Measurements from ENCODE around the gene HOOK1. TPM values are rescaled to one million over a fixed set of nuclear protein-coding genes. Genes with fewer than 3 reads are reported as not detected.

Gene HOOK1
- total RNA-seq, 1 experiment from 2014 or later = 42.0 TPM

GRCh38 chr1:59831529-59831928, 16.8 kb downstream of the HOOK1 start:
- Histone ChIP-seq H2BK12ac (ENCODE audit: insufficient read length, low read depth, low read length) (no peak overlapping the region), H3K79me1 (ENCODE audit: insufficient read depth, low read depth, low read length, poor library complexity, severe bottlenecking) (no peaks in the 10 kb centered on the region), H2BK5ac (ENCODE audit: insufficient read length, low read length) (no peak overlapping the region), H3T11ph (ENCODE audit: low read length) (no peak overlapping the region), H3K4me2 (ENCODE audit: insufficient read depth, insufficient read length, low read length) (no peak overlapping the region), H4K91ac (ENCODE audit: insufficient read length, low read depth, low read length) (no peak overlapping the region), H2BK120ac (ENCODE audit: low read depth, low read length, poor library complexity, severe bottlenecking) (no peak overlapping the region), H3K14ac (ENCODE audit: insufficient read depth, low read length) (no peak overlapping the region), H2BK15ac (ENCODE audit: low read depth, low read length) (no peak overlapping the region), H3K18ac (ENCODE audit: insufficient read length, low read depth, low read length) (no peak overlapping the region), H4K20me1 (ENCODE audit: control insufficient read depth, insufficient read depth, insufficient read length) (no peaks in the 10 kb centered on the region), H3K56ac (ENCODE audit: insufficient read length, low read depth, low read length) (no peak overlapping the region), H2AFZ (ENCODE audit: low read length) (no peak overlapping the region), H3K23ac (ENCODE audit: insufficient read length, low read depth, low read length) (no peak overlapping the region), H3K9ac (ENCODE audit: extremely low read depth, insufficient read length, low read length) (no peak overlapping the region), H2BK20ac (ENCODE audit: low read depth, low read length, poor library complexity, severe bottlenecking) (no peak overlapping the region), H4K8ac (replicated peaks; ENCODE audit: insufficient read length, low read depth, low read length) (no peak overlapping the region), H3K4ac (ENCODE audit: low read depth, low read length) (no peak overlapping the region), H4K5ac (ENCODE audit: insufficient read length, low read depth, low read length) (no peak overlapping the region), H3K27me3 (ENCODE audit: insufficient read depth, low read length) (no peaks in the 10 kb centered on the region), H3K27ac (ENCODE audit: insufficient read length, low read depth, low read length) (no peak overlapping the region), H3K23me2 (ENCODE audit: insufficient read length, low read depth, low read length, poor library complexity, severe bottlenecking) (no peaks in the 10 kb centered on the region), H2AK5ac (ENCODE audit: insufficient read length, low read length) (no peak overlapping the region), H3K4me1 (ENCODE audit: insufficient read depth, low read length) (no peaks in the 10 kb centered on the region), H3K79me2 (ENCODE audit: insufficient read depth, low read length) (no peaks in the 10 kb centered on the region), H3K9me3 (ENCODE audit: control insufficient read depth, low read depth, low read length) (no peaks in the 10 kb centered on the region)
- no CpG with 5 or more reads among the region's 2 CpGs for WGBS (ENCODE audit: extremely low coverage, insufficient read length, low lambda C conversion rate)
- Mint-ChIP-seq H3K4me1 (no peaks in the 10 kb centered on the region), H3K27ac (no peak overlapping the region), H3K27me3 (ENCODE audit: low read depth) (no peaks in the 10 kb centered on the region), H3K4me3 (no peak overlapping the region), H3K9me3 (no peaks in the 10 kb centered on the region), H3K36me3 (ENCODE audit: insufficient read depth in 1 of 3, low read depth in 3 of 3) (peaks cover 0 to 19% (median 3%) of the 10 kb centered on the region in 3 experiments; a peak in 5 of 7 replicates)
- no peak for TF ChIP-seq CTCF (conservative IDR thresholded peaks at IDR 0.05)
- no peak for DNase-seq

Data from H9 (cell line).